Adipose tissue (tissue), 3 donors: ENCODE results near the gene FOXO6. TPM values are rescaled to one million over a fixed set of nuclear protein-coding genes. Genes with fewer than 3 reads are reported as not detected.

Experiments used
- H3K27ac ChIP-seq: one replicate; pipeline ENCODE4 v1.5.1; 2013; ENCODE audit warnings: low read depth, low read length
- WGBS, 3 donors: extraction: QIAGEN DNeasy Blood & Tissue Kit; methylation state at CpG; one replicate each; pipeline ENCODE4 v1.1.7; 2013; 5-methylcytosine and 5-hydroxymethylcytosine counted together
- polyA plus RNA-seq, 3 donors: library from polyadenylated mRNA; stranded (reverse); fragments of 200-250 nt; gene quantifications; one replicate each; pipeline ENCODE4 v1.2.3, GENCODE V29; 2013
- donor health status: healthy with polysubstance abuse.
- donor health status: Bipolar disorder and iron deficiency.
- donor health status: healthy.

Gene FOXO6
- polyA plus RNA-seq, 3 donors = 0.24 to 0.37 (median 0.34) TPM

GRCh38 chr1:41361495-41362356, 492 bp downstream of the FOXO6 start:
- 1% methylated on average over 71 to 112 of the region's 113 CpGs for WGBS, 3 donors

GRCh38 chr1:41362357-41362721, 1.1 kb downstream of the FOXO6 start:
- no peak overlapping the region for H3K27ac ChIP-seq
- WGBS, 3 donors = 6 to 10% (median 9%) methylated on average over 18 to 20 of the region's 20 CpGs

More at GRCh38 chr1:41361495-41362356, 492 bp downstream of the FOXO6 start:
- no peak overlapping the region for H3K27ac ChIP-seq

DNA sequence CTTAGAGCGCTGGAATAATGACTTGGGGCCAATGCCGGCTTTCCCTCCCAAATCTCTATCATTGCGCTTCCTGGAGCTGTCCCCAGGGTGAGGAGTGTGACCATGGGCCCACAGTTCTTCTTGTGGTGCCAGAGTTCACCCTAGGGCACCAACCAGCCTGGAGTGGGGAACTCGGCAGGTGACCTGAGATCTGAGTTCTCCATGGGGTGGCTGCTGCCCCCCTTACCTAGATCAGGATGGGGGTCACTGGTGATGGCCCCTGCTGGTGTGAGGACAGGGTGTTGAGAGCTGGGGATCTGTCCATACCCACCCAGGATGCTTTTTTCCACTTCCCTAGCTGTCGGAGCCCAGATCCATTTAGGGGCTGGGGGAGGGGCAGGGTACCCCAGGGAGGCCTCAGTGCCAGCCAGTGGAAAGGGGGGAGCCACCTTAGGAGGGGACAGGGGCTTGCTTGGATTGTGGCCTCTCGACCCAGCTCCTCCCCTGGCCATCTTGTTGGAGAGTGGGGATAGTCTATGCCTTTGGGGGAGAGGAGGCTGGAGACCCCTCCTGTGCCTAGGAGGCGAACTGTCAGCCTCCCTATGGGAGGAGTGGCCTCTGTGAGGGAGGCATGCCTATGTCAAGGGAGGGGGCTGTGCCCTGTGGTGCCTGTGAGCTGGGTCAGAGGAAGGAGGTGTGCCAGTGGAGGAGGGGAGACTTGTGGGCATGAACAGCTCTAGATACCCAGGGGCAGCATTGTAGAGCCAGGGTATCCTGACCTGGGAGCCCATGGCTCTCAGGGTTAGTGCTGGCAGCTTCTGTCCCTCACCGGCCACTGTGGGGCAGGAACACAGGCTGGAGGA, 1.7 kb downstream of the FOXO6 start:
- no peak overlapping the region for H3K27ac ChIP-seq
- WGBS, 3 donors = 59 to 82% (median 61%) methylated on average over 8 of the region's 8 CpGs

- 93 to 96% (median 95%) methylated on average over 4 of the region's 4 CpGs for WGBS, 3 donors
- H3K27ac ChIP-seq = no peak overlapping the region
Measured at GRCh38 chr1:41363591-41364320, 2.5 kb downstream of the FOXO6 start.

GRCh38 chr1:41364442-41365319, 3.4 kb downstream of the FOXO6 start:
- H3K27ac ChIP-seq = no peak overlapping the region
- 81 to 83% (median 81%) methylated on average over 10 of the region's 10 CpGs for WGBS, 3 donors

DNA sequence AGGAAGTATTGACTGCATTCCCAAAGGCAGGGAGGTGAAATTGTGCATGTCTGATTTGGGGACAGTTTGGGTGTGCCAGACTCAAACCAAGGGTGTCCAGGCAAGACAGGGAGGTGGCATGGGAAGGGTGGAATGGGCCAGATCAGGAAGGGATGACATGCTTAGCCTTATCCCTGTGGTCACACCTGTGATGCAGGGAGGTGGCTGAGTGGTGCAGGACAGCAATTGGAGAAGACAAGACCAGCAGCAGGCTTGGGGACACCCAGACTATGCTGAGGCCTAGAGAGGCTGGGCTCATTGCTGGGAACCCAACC, 4.0 kb downstream of the FOXO6 start:
- no peak overlapping the region for H3K27ac ChIP-seq

GRCh38 chr1:41365772-41366454, 4.7 kb downstream of the FOXO6 start:
- WGBS, 3 donors = 6 to 7% (median 7%) methylated on average over 18 to 23 of the region's 23 CpGs
- no peak overlapping the region for H3K27ac ChIP-seq

DNA sequence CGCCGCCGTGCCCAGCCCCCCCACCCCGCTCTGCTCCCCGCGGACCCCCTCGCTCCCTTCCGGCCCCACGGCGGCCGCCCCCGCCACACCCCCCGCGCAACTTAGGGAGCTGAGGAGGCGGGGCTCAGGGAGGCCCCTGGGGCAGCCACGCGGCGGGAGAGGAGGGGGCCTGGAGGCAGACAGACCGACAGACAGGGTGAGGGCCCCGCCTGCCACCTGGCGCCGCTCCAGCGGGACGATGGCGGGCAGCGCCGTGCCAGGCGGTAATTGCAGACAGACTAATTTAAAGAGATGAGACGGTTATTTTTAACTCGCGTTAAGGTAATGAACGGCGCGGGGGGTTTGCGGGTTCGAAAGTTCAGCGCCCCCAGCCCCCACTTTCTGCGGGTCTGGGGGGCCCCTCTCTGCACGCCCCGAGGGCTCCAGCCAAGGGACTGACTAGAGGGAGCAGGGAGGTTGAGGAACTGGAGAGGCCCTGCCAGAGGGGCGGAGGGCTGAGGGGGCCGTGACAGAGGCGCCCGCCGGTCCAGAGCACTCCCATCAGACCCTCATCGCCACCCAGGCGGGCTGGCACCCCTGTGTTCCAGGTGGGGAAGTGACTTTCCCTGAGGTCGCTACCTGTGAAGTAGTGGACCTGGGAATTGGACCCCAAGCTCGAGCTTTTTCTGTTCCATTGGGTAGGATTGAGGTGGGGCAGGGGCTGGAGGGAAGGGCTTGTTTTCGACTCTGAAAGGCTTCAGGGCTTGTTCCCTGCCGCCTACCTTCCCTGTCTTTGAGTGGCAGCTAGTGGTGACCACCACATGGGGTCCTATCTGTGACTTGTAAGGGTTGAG, 5.4 kb downstream of the FOXO6 start:
- no peak overlapping the region for H3K27ac ChIP-seq

GRCh38 chr1:41367288-41367642, 6.0 kb downstream of the FOXO6 start:
- H3K27ac ChIP-seq = no peak overlapping the region
- 60 to 78% (median 61%) methylated on average over 5 of the region's 5 CpGs for WGBS, 3 donors

More for the DNA sequence above, 5.4 kb downstream of the FOXO6 start:
- whole genome bisulfite sequencing, 3 donors = 7 to 14% (median 7%) methylated on average over 46 to 51 of the region's 51 CpGs

GRCh38 chr1:41368366-41368765, 7.1 kb downstream of the FOXO6 start:
- no peak overlapping the region for H3K27ac ChIP-seq
- 46 to 60% (median 50%) methylated on average over 1 of the region's 1 CpG for WGBS, 3 donors

GRCh38 chr1:41368801-41369200, 7.6 kb downstream of the FOXO6 start:
- 69 to 78% (median 70%) methylated on average over 7 of the region's 7 CpGs for WGBS, 3 donors
- no peak overlapping the region for H3K27ac ChIP-seq

- WGBS, 3 donors = 88 to 100% (median 97%) methylated on average over 2 of the region's 2 CpGs
- H3K27ac ChIP-seq = no peak overlapping the region
Measured at GRCh38 chr1:41369531-41369930, 8.3 kb downstream of the FOXO6 start.

- H3K27ac ChIP-seq = no peak overlapping the region
- WGBS, 3 donors = 82 to 86% (median 86%) methylated on average over 2 of the region's 4 CpGs
Measured at GRCh38 chr1:41370225-41370624, 9.0 kb downstream of the FOXO6 start.

GRCh38 chr1:41370756-41371420, 9.7 kb downstream of the FOXO6 start:
- 76 to 92% (median 87%) methylated on average over 5 of the region's 5 CpGs for WGBS, 3 donors
- no peak overlapping the region for H3K27ac ChIP-seq

GRCh38 chr1:41371630-41372599, 10.7 kb downstream of the FOXO6 start:
- WGBS, 3 donors = 25 to 40% (median 31%) methylated on average over 7 of the region's 7 CpGs

More at GRCh38 chr1:41371630-41372599, 10.7 kb downstream of the FOXO6 start:
- H3K27ac ChIP-seq = no peak overlapping the region
